HG03045 (cell line): ENCODE data around the gene SYTL1.

ENCODE experiments used
- ATAC-seq: cut with Tn5 transposase; IDR thresholded peaks from one replicate; pipeline ENCODE4 v1.9.1; 2021; ENCODE audit warnings: mild to moderate bottlenecking, moderate library complexity; ENCODE audit not compliant: unreplicated experiment

The SYTL1 gene

DNA sequence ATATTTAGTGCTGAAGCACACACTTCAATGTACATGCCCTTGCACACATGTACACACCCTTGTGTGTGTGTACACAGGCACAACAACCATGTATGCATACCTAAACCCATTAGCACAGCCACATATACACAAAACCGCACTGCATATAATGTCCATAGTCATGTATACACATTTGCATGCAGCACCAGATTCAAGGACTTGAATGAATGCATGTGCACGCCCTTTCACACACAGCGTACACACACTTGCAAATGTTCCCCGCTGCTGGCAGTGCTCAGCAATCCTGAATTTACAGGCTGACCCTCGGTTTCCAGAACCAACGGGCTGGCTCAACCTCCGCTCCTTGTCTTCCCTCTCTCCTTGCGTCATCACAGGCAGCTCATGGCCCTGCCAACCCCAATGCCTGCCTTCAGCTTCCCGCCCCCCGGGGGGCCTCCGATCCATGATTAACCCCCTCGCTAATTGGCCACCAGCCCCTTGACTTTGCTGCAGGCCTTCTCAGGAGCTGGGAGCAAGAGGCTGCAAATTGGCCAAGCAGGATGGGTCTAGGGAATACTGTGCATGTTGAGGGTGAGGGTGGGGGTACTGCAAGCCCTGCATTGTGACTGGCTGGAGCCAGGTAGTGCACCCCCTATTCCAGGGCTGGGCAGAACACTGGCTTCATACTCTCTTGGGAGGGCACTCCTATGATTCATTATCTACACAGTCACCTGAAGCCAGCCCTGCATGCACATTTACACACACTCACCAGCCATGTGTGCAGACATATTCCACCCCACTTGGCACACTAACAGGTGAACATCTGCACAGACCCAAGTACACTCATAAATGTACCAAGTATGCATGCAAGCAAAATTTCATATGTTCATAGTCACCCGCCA, 58.5 kb downstream of the SYTL1 start:
- ATAC-seq, result no peak

DNA sequence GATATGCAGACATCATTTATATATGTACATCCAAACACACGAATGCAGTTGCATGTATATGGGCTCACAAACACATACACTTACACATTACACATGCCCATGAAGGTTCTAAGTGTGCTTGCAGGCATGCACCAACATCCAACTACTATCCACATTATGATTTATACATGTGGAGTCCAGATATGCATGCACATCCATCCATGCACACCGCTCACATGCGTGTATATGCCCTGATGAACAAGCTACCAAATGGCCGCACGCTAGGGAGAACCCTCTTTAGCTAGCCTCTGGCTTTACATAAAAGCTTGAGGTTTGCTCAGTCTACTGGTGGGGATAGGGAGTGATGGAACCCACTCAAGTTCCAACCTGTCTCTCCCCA, 59.1 kb downstream of the SYTL1 start:
- ATAC-seq, result no peak

- ATAC-seq, result no peak
Observed at GRCh38 chr1:27402349-27402754, 60.5 kb downstream of the SYTL1 start.

DNA sequence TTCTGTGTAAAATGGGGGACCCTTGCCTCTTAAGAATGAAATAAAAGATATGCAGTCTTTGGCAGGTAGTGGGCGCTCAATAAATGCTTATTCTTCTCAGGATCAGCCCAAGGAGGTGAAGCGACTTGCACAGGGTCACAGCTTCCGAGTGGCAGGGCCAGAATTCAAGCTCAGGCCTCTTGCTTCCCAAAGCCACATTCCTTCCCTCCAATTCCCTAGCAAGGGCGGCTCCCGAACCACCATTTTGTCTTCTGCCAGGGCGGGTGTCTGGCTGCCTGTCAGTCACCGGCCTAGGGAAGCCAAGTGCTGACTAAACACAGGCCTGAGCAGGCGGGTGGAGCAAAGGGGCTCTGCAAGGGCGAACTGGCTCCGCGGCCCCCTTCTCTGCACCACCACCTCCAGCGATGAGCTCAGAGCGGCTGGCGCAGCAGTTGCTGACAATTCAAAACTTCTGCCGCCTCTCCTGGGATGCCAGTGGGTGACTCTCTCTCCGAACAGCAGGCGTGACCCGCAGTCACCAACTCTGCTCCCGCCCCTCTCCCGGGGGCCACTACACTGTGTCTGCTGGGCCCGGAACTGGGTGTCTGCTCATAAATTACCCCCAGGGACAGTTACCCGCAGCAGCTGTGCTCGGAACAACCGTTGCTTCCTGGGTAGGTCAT, 61.4 kb downstream of the SYTL1 start:
- ATAC-seq, result no peak
